K562 (cell line): Measurements from ENCODE around the gene SCAMP2. TPM values are rescaled to one million over a fixed set of nuclear protein-coding genes. Genes with fewer than 3 reads are reported as not detected.

Experiments used
- CBFA2T2 ChIP-seq: fragments of 450-650 bp; conservative IDR thresholded peaks from 2 replicates; pipeline ENCODE4 v1.6.1; 2017; ENCODE audit warnings: mild to moderate bottlenecking
- CREB5 ChIP-seq: fragments of 250-450 bp; sonication (Bioruptor Pico); IDR thresholded peaks from 2 replicates; pipeline ENCODE4 v1.5.0; 2020; ENCODE audit warnings: mild to moderate bottlenecking
- CREM ChIP-seq: IDR thresholded peaks from 2 replicates; pipeline ENCODE4 v1.6.1; 2014; ENCODE audit warnings: antibody characterized with exemption, low read depth
- DNMT1 ChIP-seq: fragments of 450-650 bp; IDR thresholded peaks from 2 replicates; pipeline ENCODE4 v1.6.1; 2016; ENCODE audit warnings: antibody characterized with exemption, mild to moderate bottlenecking
- FIP1L1 ChIP-seq: fragments of 200-400 bp; formaldehyde crosslinking; IDR thresholded peaks from 2 replicates; pipeline ENCODE4 v1.6.1; 2018; ENCODE audit warnings: mild to moderate bottlenecking, low read depth, low read length; ENCODE audit not compliant: poor library complexity, severe bottlenecking
- FOS ChIP-seq: IDR thresholded peaks from 3 replicates; pipeline ENCODE4 v1.6.1; 2011; ENCODE audit not compliant: insufficient read length; ENCODE audit errors: extremely low read depth
- FOXP1 ChIP-seq: sonication (generic); formaldehyde crosslinking; IDR thresholded peaks from 2 replicates; pipeline ENCODE4 v1.8.0; 2022; ENCODE audit warnings: mild to moderate bottlenecking, missing genetic modification reagents
- GABPB2 ChIP-seq: fragments of 250-450 bp; sonication (Bioruptor Pico); conservative IDR thresholded peaks from 2 replicates; pipeline ENCODE4 v1.5.1; 2021; ENCODE audit warnings: mild to moderate bottlenecking
- HNRNPH1 ChIP-seq: fragments of 200-400 bp; formaldehyde crosslinking; optimal IDR thresholded peaks from 2 replicates; pipeline ENCODE3; 2017; ENCODE audit warnings: low read depth, mild to moderate bottlenecking, low read length, moderate library complexity
- ILF3 ChIP-seq: fragments of 450-650 bp; IDR thresholded peaks from 2 replicates; pipeline ENCODE4 v1.6.1; 2018; ENCODE audit warnings: antibody characterized with exemption, mild to moderate bottlenecking, moderate library complexity, borderline replicate concordance
- POLR2B ChIP-seq: fragments of 450-650 bp; IDR thresholded peaks from 2 replicates; pipeline ENCODE4 v1.6.1; 2018; ENCODE audit warnings: low read depth; ENCODE audit not compliant: partially characterized antibody
- RB1 ChIP-seq: fragments of 450-650 bp; IDR thresholded peaks from 2 replicates; pipeline ENCODE4 v1.6.1; 2017; ENCODE audit warnings: low read depth, mild to moderate bottlenecking
- RNF2 ChIP-seq: sonication (generic); IDR thresholded peaks from 2 replicates; pipeline ENCODE4 v1.6.1; 2016
- SREBF2 ChIP-seq: sonication (generic); formaldehyde crosslinking; IDR thresholded peaks from 2 replicates; pipeline ENCODE4 v1.4.0; 2020; ENCODE audit warnings: mild to moderate bottlenecking, missing genetic modification reagents
- SRSF7 ChIP-seq: fragments of 200-400 bp; formaldehyde crosslinking; optimal IDR thresholded peaks from 2 replicates; pipeline ENCODE3; 2017; ENCODE audit warnings: mild to moderate bottlenecking, low read depth, low read length
- STAT5B ChIP-seq: fragments of 250-450 bp; sonication (Bioruptor Pico); IDR thresholded peaks from 2 replicates; pipeline ENCODE4 v1.8.0; 2021; ENCODE audit warnings: mild to moderate bottlenecking, inconsistent platforms
- THRA ChIP-seq: fragments of 450-650 bp; IDR thresholded peaks from 2 replicates; pipeline ENCODE4 v1.6.1; 2017; ENCODE audit warnings: mild to moderate bottlenecking, moderate library complexity
- YBX1 ChIP-seq: fragments of 450-650 bp; IDR thresholded peaks from 2 replicates; pipeline ENCODE4 v1.7.1; 2016; ENCODE audit warnings: mild to moderate bottlenecking
- YY1 ChIP-seq, 3 experiments: IDR thresholded peaks; 2 replicates each; pipeline ENCODE4 v1.6.1; 2011; ENCODE audit warnings: low read length in 2 of 3, mild to moderate bottlenecking in 2 of 3, moderate library complexity in 2 of 3, borderline replicate concordance in 1 of 3, control low read depth in 1 of 3, low read depth in 1 of 3; ENCODE audit not compliant: insufficient read depth in 3 of 3, insufficient replicate concordance in 2 of 3, control insufficient read depth in 1 of 3, insufficient read length in 1 of 3; ENCODE audit errors: extremely low read depth in 1 of 3
- ZEB2 ChIP-seq: fragments of 450-650 bp; IDR thresholded peaks from 2 replicates; pipeline ENCODE4 v1.6.1; 2016
- ZFP30 ChIP-seq: fragments of 250-450 bp; sonication (Bioruptor Pico); IDR thresholded peaks from 2 replicates; pipeline ENCODE4 v1.8.0; 2022; ENCODE audit warnings: moderate library complexity, mild to moderate bottlenecking, inconsistent platforms, borderline replicate concordance
- ZMIZ1 ChIP-seq, 2 experiments: fragments of 150-350 bp in 1 of 2; IDR thresholded peaks; 2 replicates each; pipeline ENCODE4 v1.6.1; 2012 to 2016; ENCODE audit warnings: low read depth in 2 of 2, low read length in 2 of 2, mild to moderate bottlenecking in 1 of 2, moderate library complexity in 1 of 2
- ZNF695 ChIP-seq: fragments of 450-650 bp; formaldehyde crosslinking; IDR thresholded peaks from 2 replicates; pipeline ENCODE4 v1.4.0; 2020; ENCODE audit warnings: mild to moderate bottlenecking, moderate library complexity
- ZZZ3 ChIP-seq: fragments of 450-650 bp; IDR thresholded peaks from 2 replicates; pipeline ENCODE4 v1.6.1; 2016; ENCODE audit warnings: antibody characterized with exemption, mild to moderate bottlenecking, moderate library complexity
- polyA plus RNA-seq, 8 experiments: library from polyadenylated mRNA; depleted of rRNA in 4 of 8; stranded (reverse) in 5 of 8; unstranded in 3 of 8; fragments of >200 nt; fragmentation: Nextera tagmentation in 2 of 8; fragmentation: Illumina TruSeq in 1 of 8; extraction: Ambion mirVana in 2 of 8; extraction: Trizol in 1 of 8; gene quantifications; 2 replicates each; pipeline versions ENCODE4 v1.2.1 to v1.2.3, GENCODE V29; 2011 to 2014; ENCODE audit warnings: inconsistent platforms in 1 of 8, missing spikeins in 1 of 8
- total RNA-seq, 7 experiments: library from RNA; depleted of rRNA in 6 of 7; stranded (reverse); fragments of >200 nt in 6 of 7; fragmentation: Illumina TruSeq in 2 of 7; extraction: Trizol in 2 of 7; gene quantifications; 2 replicates each; pipeline versions ENCODE4 v1.2.1 to v1.2.3, GENCODE V29; 2011 to 2021; ENCODE audit warnings: low replicate concordance in 1 of 7

The SCAMP2 gene
- total and polyA plus RNA-seq, 9 of the 15 experiments (the other 6 are each of a cell fraction or from before 2014, with no cell fraction given) = 5.9 to 61.1 (median 20.1) TPM

GRCh38 chr15:74906450-74907162, 33.4 kb upstream of the SCAMP2 start, which contains the start of gene FAM219B (continued):
- TF ChIP-seq DNMT1 (no peak), CREM (peak; percentile 57; the same call in 1 of the 2 replicates), SRSF7 (no peak), CBFA2T2 (no peak), ZZZ3 (no peak), YY1 (IDR thresholded peaks at IDR 0.05; ENCODE audit: borderline replicate concordance in 1 of 3, control insufficient read depth in 1 of 3, extremely low read depth in 1 of 3, insufficient read depth in 3 of 3, insufficient read length in 1 of 3, insufficient replicate concordance in 2 of 3, low read depth in 1 of 3, low read length in 2 of 3) (peak; percentile 71 to 96 (median 94)), ZFP30 (CRISPR knock-in tag) (no peak), SREBF2 (CRISPR knock-in tag) (no peak), FOS (no peak), RB1 (peak; percentile 84), FIP1L1 (peak; percentile 68), HNRNPH1 (no peak), ILF3 (peak; percentile 75; the same call in 1 of the 2 replicates), ZEB2 (no peak), CREB5 (no peak), POLR2B (peak; percentile 75), STAT5B (CRISPR knock-in tag) (no peak), THRA (no peak), RNF2 (0 out of 2 replicates have a peak, but pooled peaks have one; percentile 7), GABPB2 (CRISPR knock-in tag) (no peak), ZMIZ1 (IDR thresholded peaks at IDR 0.05; ENCODE audit: low read depth in 2 of 2, low read length in 2 of 2) (peak in 1 of 2 experiments; percentile 61; a peak in 2 of 4 replicates), ZNF695 (CRISPR knock-in tag) (no peak), FOXP1 (CRISPR knock-in tag) (peak; percentile 77), YBX1 (no peak)
